ENCODE results near the gene GNPNAT1.

DNA sequence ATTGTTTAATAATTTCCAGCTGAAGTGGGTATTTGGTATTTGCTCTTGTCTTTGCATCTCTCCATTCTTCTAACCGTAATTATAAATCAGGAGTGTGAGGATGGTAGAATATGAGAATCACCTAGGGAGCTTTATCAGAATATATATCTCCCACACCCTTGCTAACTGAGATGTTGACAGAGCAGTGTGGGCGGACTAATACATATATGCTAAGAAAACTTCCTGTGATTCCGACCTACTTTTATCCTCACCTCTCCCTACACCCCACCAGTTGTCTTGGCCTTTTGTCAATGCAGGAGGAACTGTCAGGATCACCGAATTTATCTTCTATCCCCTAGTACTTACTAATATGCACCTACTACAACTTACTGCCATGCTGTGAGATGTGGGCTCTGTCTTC, 14.7 kb upstream of the GNPNAT1 start:
- TF ChIP-seq, protein P1, sequence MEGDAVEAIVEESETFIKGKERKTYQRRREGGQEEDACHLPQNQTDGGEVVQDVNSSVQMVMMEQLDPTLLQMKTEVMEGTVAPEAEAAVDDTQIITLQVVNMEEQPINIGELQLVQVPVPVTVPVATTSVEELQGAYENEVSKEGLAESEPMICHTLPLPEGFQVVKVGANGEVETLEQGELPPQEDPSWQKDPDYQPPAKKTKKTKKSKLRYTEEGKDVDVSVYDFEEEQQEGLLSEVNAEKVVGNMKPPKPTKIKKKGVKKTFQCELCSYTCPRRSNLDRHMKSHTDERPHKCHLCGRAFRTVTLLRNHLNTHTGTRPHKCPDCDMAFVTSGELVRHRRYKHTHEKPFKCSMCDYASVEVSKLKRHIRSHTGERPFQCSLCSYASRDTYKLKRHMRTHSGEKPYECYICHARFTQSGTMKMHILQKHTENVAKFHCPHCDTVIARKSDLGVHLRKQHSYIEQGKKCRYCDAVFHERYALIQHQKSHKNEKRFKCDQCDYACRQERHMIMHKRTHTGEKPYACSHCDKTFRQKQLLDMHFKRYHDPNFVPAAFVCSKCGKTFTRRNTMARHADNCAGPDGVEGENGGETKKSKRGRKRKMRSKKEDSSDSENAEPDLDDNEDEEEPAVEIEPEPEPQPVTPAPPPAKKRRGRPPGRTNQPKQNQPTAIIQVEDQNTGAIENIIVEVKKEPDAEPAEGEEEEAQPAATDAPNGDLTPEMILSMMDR (IDR thresholded peaks at IDR 0.05; ENCODE audit: insufficient read depth, low read depth, low read length): no peak
- TF ChIP-seq EZH2 (IDR thresholded peaks at IDR 0.05; ENCODE audit: insufficient read depth, low read length): no peak
